Muscle of leg (tissue), 11 donors: ENCODE results near the gene HMCN2. TPM values are rescaled to one million over a fixed set of nuclear protein-coding genes. Genes with fewer than 3 reads are reported as not detected.
"Not testable (repeated sequence)": the region's sequence is repeated elsewhere in the genome, so short reads cannot be mapped to it uniquely, and the experiment has no call there.

Source experiments
- DNase-seq: peaks from one replicate; pipeline ENCODE4 v3.0.0; 2013
- H3K27ac ChIP-seq: one replicate; pipeline ENCODE4 v1.5.1; 2013; ENCODE audit warnings: mild to moderate bottlenecking, low read length, control low read depth
- H3K27me3 ChIP-seq: one replicate; pipeline ENCODE4 v1.6.1; 2013; ENCODE audit warnings: low read length; ENCODE audit not compliant: control insufficient read depth, insufficient read depth
- H3K36me3 ChIP-seq: one replicate; pipeline ENCODE4 v1.6.1; 2013; ENCODE audit warnings: low read length; ENCODE audit not compliant: control insufficient read depth, insufficient read depth
- H3K4me1 ChIP-seq: one replicate; pipeline ENCODE4 v1.6.1; 2013; ENCODE audit warnings: low read length; ENCODE audit not compliant: control insufficient read depth, insufficient read depth
- H3K4me3 ChIP-seq: one replicate; pipeline ENCODE4 v1.5.1; 2013; ENCODE audit warnings: low read length, control low read depth
- H3K9me3 ChIP-seq: replicated peaks from 2 replicates; pipeline ENCODE4 v1.6.1; 2013; ENCODE audit warnings: low read depth, low read length; ENCODE audit not compliant: control insufficient read depth
- whole genome bisulfite sequencing: methylation state at CpG from one replicate; pipeline ENCODE4 v1.1.5; 2013; ENCODE audit warnings: missing lambda C conversion rate; ENCODE audit not compliant: insufficient coverage; 5-methylcytosine and 5-hydroxymethylcytosine counted together
- polyA plus RNA-seq, 8 donors: library from polyadenylated mRNA; unstranded; fragments of 120-200 nt; gene quantifications; one replicate each; pipeline versions ENCODE4 v1.2.1 to v1.2.3, GENCODE V29; 2013; ENCODE audit warnings: inconsistent platforms in 1 of 8, low replicate concordance in 1 of 8; ENCODE audit not compliant: insufficient read length in 8 of 8, insufficient read depth in 1 of 8
- total RNA-seq: library from RNA; stranded (reverse); fragments of 120-200 nt; gene quantifications from one replicate; pipeline ENCODE4 v1.2.4, GENCODE V29; 2013

The HMCN2 gene
- total and polyA plus RNA-seq, 9 donors, result 2.8 to 7.7 (median 4.3) TPM

DNA sequence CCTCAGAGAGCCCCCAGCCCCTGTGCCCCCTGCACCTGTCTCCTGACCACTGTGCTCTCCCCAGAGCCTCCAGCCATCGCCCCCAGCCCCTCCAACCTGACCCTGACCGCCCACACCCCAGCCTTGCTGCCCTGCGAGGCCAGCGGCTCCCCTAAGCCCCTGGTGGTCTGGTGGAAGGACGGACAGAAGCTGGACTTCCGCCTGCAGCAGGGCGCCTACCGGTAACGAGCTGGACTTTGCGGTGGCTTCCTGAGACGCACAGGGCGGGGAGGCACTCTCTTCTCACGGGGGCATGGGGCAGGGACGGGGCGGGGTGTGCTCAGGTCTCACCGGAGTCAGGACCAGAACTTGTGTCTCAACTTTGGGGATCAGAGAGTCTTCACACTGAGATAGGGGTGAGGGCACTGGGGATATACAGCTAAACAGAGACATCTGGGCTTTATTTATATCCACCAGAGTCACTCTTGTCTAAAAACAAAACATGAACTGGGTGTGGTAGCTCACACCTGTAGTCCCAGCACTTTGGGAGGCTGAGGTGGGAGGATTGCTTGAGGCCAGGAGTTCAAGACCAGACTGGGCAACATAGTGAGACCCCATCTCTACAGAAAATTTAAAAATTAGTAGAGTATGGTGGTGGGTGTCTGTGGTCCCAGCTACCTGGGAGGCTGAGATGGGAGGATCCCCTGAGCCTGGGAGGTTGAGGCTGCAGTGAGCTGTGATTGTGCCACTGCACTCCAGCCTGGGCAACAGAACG is 133.1 kb downstream of the HMCN2 start:
- no peaks in the 10 kb centered on the region for H3K36me3 ChIP-seq
- no peak overlapping the region for H3K27ac ChIP-seq
- H3K27me3 ChIP-seq, result peaks cover 3% of the 10 kb centered on the region
- 58% methylated on average over 13 of the region's 17 CpGs for WGBS
- H3K4me3 ChIP-seq, result no peak overlapping the region
- no peaks in the 10 kb centered on the region for H3K9me3 ChIP-seq
- no peak for DNase-seq
- no peaks in the 10 kb centered on the region for H3K4me1 ChIP-seq

DNA sequence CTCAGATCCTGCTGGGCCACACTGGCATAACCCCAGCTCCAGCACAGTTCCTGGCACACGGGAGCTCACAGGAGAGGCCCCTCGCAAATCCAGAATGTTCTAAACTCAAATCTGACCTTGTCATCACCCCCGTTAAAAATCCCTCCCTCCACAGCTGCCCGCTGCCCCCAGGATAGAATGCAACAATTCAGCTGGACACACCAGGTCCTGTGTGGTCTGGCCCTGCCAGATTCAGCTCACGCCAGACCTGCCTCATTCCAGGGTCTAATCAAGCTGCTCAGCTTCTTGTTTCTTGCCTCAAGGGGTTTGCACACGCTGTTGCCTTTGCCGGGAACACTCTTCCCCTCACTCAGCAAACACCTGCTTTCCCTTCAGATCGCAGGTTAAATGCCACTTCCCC is 134.2 kb downstream of the HMCN2 start:
- H3K4me1 ChIP-seq, result no peaks in the 10 kb centered on the region
- no peaks in the 10 kb centered on the region for H3K9me3 ChIP-seq
- H3K27ac ChIP-seq, result no peak overlapping the region
- H3K36me3 ChIP-seq, result no peaks in the 10 kb centered on the region
- WGBS, result 30% methylated on average over 8 of the region's 8 CpGs
- no peak overlapping the region for H3K4me3 ChIP-seq
- peaks cover 3% of the 10 kb centered on the region for H3K27me3 ChIP-seq
- DNase-seq, result no peak

GRCh38 chr9:130400870-130401269 is 135.3 kb downstream of the HMCN2 start:
- H3K27me3 ChIP-seq, result peaks cover 3% of the 10 kb centered on the region
- no peaks in the 10 kb centered on the region for H3K9me3 ChIP-seq
- H3K36me3 ChIP-seq, result no peaks in the 10 kb centered on the region
- WGBS, result 90% methylated on average over 7 of the region's 8 CpGs
- DNase-seq, result no peak
- H3K27ac ChIP-seq, result no peak overlapping the region
- H3K4me3 ChIP-seq, result no peak overlapping the region
- H3K4me1 ChIP-seq, result no peaks in the 10 kb centered on the region

GRCh38 chr9:130401742-130402141 is 136.2 kb downstream of the HMCN2 start:
- H3K36me3 ChIP-seq, H3K4me3 ChIP-seq, H3K4me1 ChIP-seq, H3K27ac ChIP-seq, H3K9me3 ChIP-seq, DNase-seq, H3K27me3 ChIP-seq: not testable (repeated sequence)
- WGBS, result no CpG with 5 or more reads among the region's 3 CpGs

- 80% methylated on average over 1 of the region's 3 CpGs for WGBS
- Histone ChIP-seq H3K27me3 (peaks cover 3% of the 10 kb centered on the region), H3K4me1 (no peaks in the 10 kb centered on the region), H3K36me3 (no peaks in the 10 kb centered on the region), H3K27ac (no peak overlapping the region), H3K9me3 (no peaks in the 10 kb centered on the region), H3K4me3 (no peak overlapping the region)
- no peak for DNase-seq
These were observed 136.7 kb downstream of the HMCN2 start for GRCh38 chr9:130402243-130402642.

GRCh38 chr9:130402645-130403440 is 137.3 kb downstream of the HMCN2 start:
- Histone ChIP-seq H3K27ac (no peak overlapping the region), H3K4me1 (no peaks in the 10 kb centered on the region), H3K4me3 (no peak overlapping the region), H3K27me3 (peaks cover 3% of the 10 kb centered on the region), H3K36me3 (no peaks in the 10 kb centered on the region), H3K9me3 (no peaks in the 10 kb centered on the region)
- DNase-seq, result no peak
- WGBS, result 73% methylated on average over 15 of the region's 28 CpGs

DNA sequence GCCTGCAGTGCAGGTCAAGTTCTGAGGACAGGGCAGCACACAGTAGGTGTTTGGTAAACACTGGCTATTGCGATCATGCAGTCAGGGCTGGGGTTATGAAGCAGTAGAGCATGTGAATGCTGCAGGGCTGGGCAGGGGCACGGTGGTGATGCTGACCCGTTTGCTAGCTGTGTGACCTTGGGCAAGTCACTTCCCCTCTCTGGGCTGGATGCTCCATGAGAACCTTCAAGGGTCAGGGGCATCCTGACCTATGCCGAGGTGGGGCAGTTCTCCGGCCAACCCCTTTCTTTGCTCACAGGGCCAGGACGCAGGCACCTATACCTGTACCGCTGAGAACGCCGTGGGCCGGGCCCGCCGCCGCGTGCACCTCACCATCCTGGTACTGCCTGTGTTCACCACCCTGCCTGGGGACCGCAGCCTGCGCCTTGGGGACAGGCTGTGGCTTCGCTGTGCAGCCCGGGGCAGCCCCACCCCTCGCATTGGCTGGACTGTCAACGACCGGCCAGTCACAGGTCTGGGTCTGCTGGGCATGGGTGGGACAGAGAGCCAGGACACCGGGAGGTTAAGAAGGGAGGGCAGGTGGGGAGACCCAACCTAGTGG is 140.2 kb downstream of the HMCN2 start:
- 90% methylated on average over 22 of the region's 22 CpGs for WGBS
- Histone ChIP-seq H3K4me1 (no peaks in the 10 kb centered on the region), H3K36me3 (no peaks in the 10 kb centered on the region), H3K27me3 (no peaks in the 10 kb centered on the region), H3K27ac (no peak overlapping the region), H3K9me3 (no peaks in the 10 kb centered on the region), H3K4me3 (no peak overlapping the region)
- no peak for DNase-seq

GRCh38 chr9:130406278-130406895 is 140.8 kb downstream of the HMCN2 start:
- 76% methylated on average over 8 of the region's 10 CpGs for WGBS
- no peak for DNase-seq

GRCh38 chr9:130407916-130408663 is 142.5 kb downstream of the HMCN2 start:
- no peaks in the 10 kb centered on the region for H3K9me3 ChIP-seq
- no peak for DNase-seq
- no peaks in the 10 kb centered on the region for H3K36me3 ChIP-seq
- no peaks in the 10 kb centered on the region for H3K27me3 ChIP-seq
- 83% methylated on average over 3 of the region's 9 CpGs for WGBS
- no peak overlapping the region for H3K27ac ChIP-seq
- H3K4me1 ChIP-seq, result no peaks in the 10 kb centered on the region
- no peak overlapping the region for H3K4me3 ChIP-seq

More at GRCh38 chr9:130406278-130406895, 140.8 kb downstream of the HMCN2 start:
- Histone ChIP-seq H3K36me3 (no peaks in the 10 kb centered on the region), H3K27me3 (no peaks in the 10 kb centered on the region), H3K27ac (no peak overlapping the region), H3K9me3 (no peaks in the 10 kb centered on the region), H3K4me1 (no peaks in the 10 kb centered on the region), H3K4me3 (no peak overlapping the region)
